HepG2 (cell line): Measurements from ENCODE around the gene RPS6KA2. TPM values are rescaled to one million over a fixed set of nuclear protein-coding genes. Genes with fewer than 3 reads are reported as not detected.

Experiments used
- ATAC-seq: fragments of 200-7000 bp; cut with Tn5 transposase; 3 replicates; pipeline ENCODE4 v1.9.1; 2020; ENCODE audit warnings: mild to moderate bottlenecking, moderate library complexity
- BruUV-seq: library from RNA; stranded (reverse); fragments of 400-500 nt; replicated peaks from 2 replicates; lab custom pipeline; 2021; lab: Mats Ljungman, UMichigan
- CTCF ChIA-PET: fragments of 300-600 bp; formaldehyde crosslinking; extraction: SDS; loops from one replicate; lab custom pipeline; 2021; ENCODE audit warnings: low total read pairs, inconsistent platforms, low intra/inter-chr PET ratio; lab: Yijun Ruan, JAX
- POLR2A ChIA-PET: fragments of 350-600 bp; sonication (Branson Sonifier 250); formaldehyde crosslinking; loops from one replicate; lab custom pipeline; 2020; ENCODE audit warnings: antibody characterized with exemption, inconsistent platforms; lab: Yijun Ruan, JAX
- DNase-seq: peaks from one replicate; pipeline ENCODE4 v3.0.0-alpha.2; 2015; ENCODE audit warnings: low spot score
- FAIRE-seq: peaks from 3 replicates; lab custom pipeline; 2011; peaks lifted over from hg19 to GRCh38; lab: Jason Lieb, UNC
- H2AFZ ChIP-seq: one replicate; pipeline ENCODE4 v1.6.1; 2011; ENCODE audit warnings: low read length, inconsistent platforms
- H3K27ac ChIP-seq: fragments of 300-600 bp; 3 replicates; pipeline ENCODE4 v1.8.0; 2011; ENCODE audit warnings: mixed run types, mild to moderate bottlenecking, mixed read lengths, low read length, inconsistent platforms; ENCODE audit not compliant: insufficient read depth; ENCODE audit errors: extremely low read length
- H3K27me3 ChIP-seq, 2 experiments: fragments of 200-600 bp in 1 of 2; 2 replicates in 1 of 2; 3 replicates in 1 of 2; pipeline versions ENCODE4 v1.6.0 to v1.8.0; 2011; ENCODE audit warnings: low read length in 2 of 2, mild to moderate bottlenecking in 2 of 2, moderate library complexity in 2 of 2, inconsistent platforms in 1 of 2; ENCODE audit not compliant: insufficient read depth in 2 of 2, control insufficient read depth in 1 of 2
- H3K36me3 ChIP-seq, 2 experiments: fragments of 200-600 bp in 1 of 2; replicated peaks in 1 of 2; 2 replicates in 1 of 2; 3 replicates in 1 of 2; pipeline versions ENCODE4 v1.5.1 to v1.8.0; 2011; ENCODE audit warnings: low read length in 2 of 2, inconsistent platforms in 1 of 2; ENCODE audit not compliant: insufficient read depth in 2 of 2, control insufficient read depth in 1 of 2
- H3K4me1 ChIP-seq: 2 replicates; pipeline ENCODE4 v1.5.1; 2012; ENCODE audit warnings: low read length, inconsistent platforms; ENCODE audit not compliant: insufficient read depth
- H3K4me2 ChIP-seq: 2 replicates; pipeline ENCODE4 v1.6.0; 2011; ENCODE audit warnings: low read depth, low read length, inconsistent platforms
- H3K4me3 ChIP-seq, 3 experiments: fragments of 200-600 bp in 1 of 3; sonication (generic), shearing (Covaris generic) in 1 of 3; replicated peaks in 1 of 3; 2 replicates each; pipeline ENCODE4 v1.5.1; 2011 to 2016; ENCODE audit warnings: low read length in 3 of 3, inconsistent platforms in 2 of 3, low read depth in 2 of 3, mild to moderate bottlenecking in 2 of 3, control low read depth in 1 of 3, mixed read lengths in 1 of 3; ENCODE audit not compliant: insufficient read depth in 1 of 3
- H3K79me2 ChIP-seq: one replicate; pipeline ENCODE4 v1.6.1; 2011; ENCODE audit warnings: low read length, inconsistent platforms; ENCODE audit not compliant: insufficient read depth
- H3K9ac ChIP-seq: 2 replicates; pipeline ENCODE4 v1.6.0; 2011; ENCODE audit warnings: mild to moderate bottlenecking, low read depth, low read length, inconsistent platforms; ENCODE audit not compliant: insufficient read depth
- H3K9me3 ChIP-seq: 2 replicates; pipeline ENCODE4 v1.5.1; 2012; ENCODE audit warnings: mild to moderate bottlenecking, low read length
- H4K20me1 ChIP-seq: 2 replicates; pipeline ENCODE4 v1.6.0; 2011; ENCODE audit warnings: inconsistent platforms, mild to moderate bottlenecking, low read length, moderate library complexity; ENCODE audit not compliant: insufficient read depth
- CREB1 ChIP-seq, 2 experiments: fragments of 450-650 bp in 1 of 2; IDR thresholded peaks; 2 replicates each; pipeline ENCODE4 v1.6.1; 2016 to 2017; ENCODE audit warnings: control low read depth in 1 of 2, mild to moderate bottlenecking in 1 of 2, missing compliant biosample characterization in 1 of 2, missing genetic modification characterization in 1 of 2
- HCFC1 ChIP-seq: fragments of 150-350 bp; IDR thresholded peaks from 2 replicates; pipeline ENCODE4 v1.6.1; 2014; ENCODE audit warnings: low read depth, low read length
- NFYB ChIP-seq: sonication (generic); formaldehyde crosslinking; IDR thresholded peaks from 2 replicates; pipeline ENCODE4 v1.4.0; 2020; ENCODE audit warnings: missing genetic modification reagents
- NFYC ChIP-seq: IDR thresholded peaks from 2 replicates; pipeline ENCODE4 v1.6.1; 2016; ENCODE audit warnings: missing genetic modification reagents, missing compliant biosample characterization
- PHF21A ChIP-seq: sonication (generic); formaldehyde crosslinking; IDR thresholded peaks from 2 replicates; pipeline ENCODE4 v1.5.0; 2020; ENCODE audit warnings: mild to moderate bottlenecking, missing genetic modification reagents
- RAD51 ChIP-seq: fragments of 450-650 bp; IDR thresholded peaks from 2 replicates; pipeline ENCODE4 v1.6.1; 2016; ENCODE audit warnings: borderline replicate concordance
- THAP11 ChIP-seq: IDR thresholded peaks from 2 replicates; pipeline ENCODE4 v1.6.1; 2016; ENCODE audit warnings: missing biosample characterization, missing genetic modification reagents
- USF2 ChIP-seq, 2 experiments: sonication (generic) in 1 of 2; formaldehyde crosslinking in 1 of 2; IDR thresholded peaks; 2 replicates each; pipeline versions ENCODE4 v1.5.1 to v1.6.1; 2011 to 2020; ENCODE audit warnings: borderline replicate concordance in 1 of 2, low read depth in 1 of 2, low read length in 1 of 2, mild to moderate bottlenecking in 1 of 2, missing genetic modification reagents in 1 of 2, moderate library complexity in 1 of 2
- ZBTB21 ChIP-seq: sonication (generic); formaldehyde crosslinking; IDR thresholded peaks from 2 replicates; pipeline ENCODE4 v1.4.0; 2020; ENCODE audit warnings: missing genetic modification reagents
- ZNF143 ChIP-seq: sonication (generic); formaldehyde crosslinking; IDR thresholded peaks from 2 replicates; pipeline ENCODE4 v1.4.0; 2020; ENCODE audit warnings: missing genetic modification reagents
- ZNF326 ChIP-seq: sonication (generic); formaldehyde crosslinking; IDR thresholded peaks from 2 replicates; pipeline ENCODE4 v1.4.0; 2020; ENCODE audit warnings: missing genetic modification reagents, borderline replicate concordance
- ZNF678 ChIP-seq: sonication (generic); formaldehyde crosslinking; IDR thresholded peaks from 2 replicates; pipeline ENCODE4 v1.4.0; 2020; ENCODE audit warnings: mild to moderate bottlenecking, missing genetic modification reagents
- WGBS: methylation state at CpG from one replicate; pipeline ENCODE4 v1.1.6; 2017; ENCODE audit warnings: low lambda C conversion rate; 5-methylcytosine and 5-hydroxymethylcytosine counted together
- in situ Hi-C: cut with HindIII; loops from 2 replicates; pipeline ENCODE4 v1.10.0; 2017; ENCODE audit warnings: low pct_unique_long_range_greater_than_20kb; ENCODE audit not compliant: extremely low pct_ligation_motif_present
- intact Hi-C: fragments of 100-400 bp; cut with micrococcal nuclease; formaldehyde crosslinking; loops from one replicate; pipeline ENCODE4 v1.10.0; 2022; ENCODE audit not compliant: unreplicated experiment
- polyA plus RNA-seq, 8 experiments: library from polyadenylated mRNA; depleted of rRNA in 3 of 8; stranded (reverse) in 7 of 8; unstranded in 1 of 8; fragments of >200 nt; fragmentation: Illumina TruSeq in 4 of 8; extraction: Trizol in 4 of 8; gene quantifications; 2 replicates each; pipeline versions ENCODE4 v1.2.1 to v1.2.3, GENCODE V29; 2011 to 2016; ENCODE audit warnings: low read depth in 4 of 8, missing spikeins in 1 of 8, mixed read lengths in 1 of 8; ENCODE audit not compliant: insufficient read depth in 1 of 8
- total RNA-seq, 5 experiments: library from RNA; depleted of rRNA; stranded (reverse); fragments of >200 nt; fragmentation: Illumina TruSeq; extraction: Trizol; gene quantifications; 2 replicates each; pipeline ENCODE4 v1.2.3, GENCODE V29; 2016; ENCODE audit warnings: low read depth in 1 of 5
- TF ChIP-seq, protein P1 (sequence below): sonication (generic); formaldehyde crosslinking; IDR thresholded peaks from 2 replicates; pipeline ENCODE4 v1.9.0; 2022; ENCODE audit warnings: missing genetic modification reagents, mild to moderate bottlenecking, borderline replicate concordance
- TF ChIP-seq, protein P2 (sequence below): IDR thresholded peaks from 2 replicates; pipeline ENCODE4 v1.6.1; 2016; ENCODE audit warnings: mild to moderate bottlenecking

The RPS6KA2 gene
- total and polyA plus RNA-seq, 2 of the 13 experiments (the other 11 are each of a cell fraction or from before 2014, with no cell fraction given), result 0.22 to 0.38 TPM

DNA sequence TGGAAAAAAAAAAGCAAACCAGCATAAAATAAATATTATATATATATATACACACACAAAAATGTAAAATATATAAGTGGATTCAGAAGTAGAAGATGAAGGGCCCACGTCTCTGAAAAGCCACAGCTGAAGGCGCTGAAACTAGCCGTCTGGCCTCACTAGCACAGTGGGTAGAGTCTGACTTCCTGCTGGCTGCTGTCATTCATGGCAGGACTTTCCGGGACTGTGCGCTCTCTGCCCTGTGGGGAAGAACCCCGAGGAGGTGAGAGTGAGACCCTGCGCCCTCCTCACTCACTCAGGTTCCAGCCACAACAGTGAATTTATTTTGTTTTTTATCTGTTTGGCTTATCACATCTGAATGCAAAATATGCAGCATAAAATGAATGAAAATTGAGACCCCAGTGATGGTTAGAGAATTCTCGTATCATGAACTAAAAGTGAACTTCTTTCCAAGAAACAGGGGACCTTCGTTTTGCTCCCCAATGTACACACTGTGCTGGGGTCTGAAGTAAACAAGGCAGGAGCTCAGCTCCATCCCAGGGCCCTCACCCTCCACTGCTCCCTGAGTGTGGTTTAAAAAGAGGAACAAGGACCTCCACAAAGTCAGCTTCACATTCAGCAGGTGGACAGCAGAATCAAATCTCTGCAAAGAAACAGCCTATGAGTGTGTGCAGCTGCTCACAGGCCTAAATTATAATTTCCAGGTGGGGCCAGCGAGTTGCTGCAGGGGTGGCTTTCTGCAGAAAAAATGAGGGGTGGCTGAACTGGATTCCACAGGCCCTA lies 39.2 kb downstream of the RPS6KA2 start (continued):
- no peak for TF ChIP-seq PHF21A (CRISPR knock-in tag)
- no peak for TF ChIP-seq ZBTB21 (CRISPR knock-in tag)
- TF ChIP-seq HCFC1, result no peak
- no peak for TF ChIP-seq ZNF326 (CRISPR knock-in tag)
- TF ChIP-seq, all 625 proteins: peak for 0

DNA sequence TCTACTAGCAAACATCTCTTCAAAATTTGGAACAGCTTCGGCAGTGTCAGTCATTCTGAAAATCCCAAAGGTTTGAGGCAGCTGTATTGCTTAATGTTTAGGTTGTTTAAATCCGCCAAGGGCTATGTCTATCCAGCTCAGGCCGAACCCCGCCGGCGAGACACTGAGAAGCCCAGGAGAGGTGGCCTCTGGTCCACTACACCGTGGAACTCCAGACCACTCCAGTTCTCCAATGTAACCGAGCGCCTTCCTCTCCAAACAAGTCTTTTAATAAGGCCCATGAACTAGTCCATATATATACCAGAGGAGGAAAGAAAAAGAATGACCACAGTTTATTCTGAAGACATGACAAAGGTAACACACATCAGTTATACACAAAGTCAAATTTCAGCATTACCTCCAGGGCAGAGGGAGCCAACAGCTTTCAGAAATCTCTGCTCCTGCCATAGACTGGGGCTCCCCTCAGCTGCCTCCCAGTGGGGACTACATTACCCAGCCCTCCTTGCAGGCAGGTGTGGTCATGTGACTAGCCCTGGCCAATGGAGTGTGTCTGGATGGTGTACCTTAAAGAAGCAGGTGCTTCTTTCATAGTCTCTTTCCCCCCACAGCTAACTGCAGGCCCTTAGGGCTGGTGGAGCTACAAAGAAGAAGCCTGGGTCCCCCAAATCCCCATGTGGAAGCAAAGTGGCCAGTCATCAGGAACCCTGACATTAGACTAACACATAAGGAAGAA lies 40.5 kb downstream of the RPS6KA2 start, which contains the start of gene RAMACL:
Gene RAMACL (minus strand): TSS at position 255 of the 733 bp plus-strand sequence. CDS start 201 bp downstream, at position 54.
- H3K9ac ChIP-seq, result no peak within 1 kb of the TSS
- no peaks in the 10 kb centered on the region for H4K20me1 ChIP-seq
- in situ Hi-C loops, result no loop called here
- H3K36me3 ChIP-seq, result no peaks in the 10 kb centered on the region
- no TSS peak for BruUV-seq
- no peaks in the 10 kb centered on the region for H3K79me2 ChIP-seq
- TF ChIP-seq, protein P1, sequence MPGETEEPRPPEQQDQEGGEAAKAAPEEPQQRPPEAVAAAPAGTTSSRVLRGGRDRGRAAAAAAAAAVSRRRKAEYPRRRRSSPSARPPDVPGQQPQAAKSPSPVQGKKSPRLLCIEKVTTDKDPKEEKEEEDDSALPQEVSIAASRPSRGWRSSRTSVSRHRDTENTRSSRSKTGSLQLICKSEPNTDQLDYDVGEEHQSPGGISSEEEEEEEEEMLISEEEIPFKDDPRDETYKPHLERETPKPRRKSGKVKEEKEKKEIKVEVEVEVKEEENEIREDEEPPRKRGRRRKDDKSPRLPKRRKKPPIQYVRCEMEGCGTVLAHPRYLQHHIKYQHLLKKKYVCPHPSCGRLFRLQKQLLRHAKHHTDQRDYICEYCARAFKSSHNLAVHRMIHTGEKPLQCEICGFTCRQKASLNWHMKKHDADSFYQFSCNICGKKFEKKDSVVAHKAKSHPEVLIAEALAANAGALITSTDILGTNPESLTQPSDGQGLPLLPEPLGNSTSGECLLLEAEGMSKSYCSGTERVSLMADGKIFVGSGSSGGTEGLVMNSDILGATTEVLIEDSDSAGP (CRISPR knock-in tag), result peak; percentile 88
- TF ChIP-seq, protein P2, sequence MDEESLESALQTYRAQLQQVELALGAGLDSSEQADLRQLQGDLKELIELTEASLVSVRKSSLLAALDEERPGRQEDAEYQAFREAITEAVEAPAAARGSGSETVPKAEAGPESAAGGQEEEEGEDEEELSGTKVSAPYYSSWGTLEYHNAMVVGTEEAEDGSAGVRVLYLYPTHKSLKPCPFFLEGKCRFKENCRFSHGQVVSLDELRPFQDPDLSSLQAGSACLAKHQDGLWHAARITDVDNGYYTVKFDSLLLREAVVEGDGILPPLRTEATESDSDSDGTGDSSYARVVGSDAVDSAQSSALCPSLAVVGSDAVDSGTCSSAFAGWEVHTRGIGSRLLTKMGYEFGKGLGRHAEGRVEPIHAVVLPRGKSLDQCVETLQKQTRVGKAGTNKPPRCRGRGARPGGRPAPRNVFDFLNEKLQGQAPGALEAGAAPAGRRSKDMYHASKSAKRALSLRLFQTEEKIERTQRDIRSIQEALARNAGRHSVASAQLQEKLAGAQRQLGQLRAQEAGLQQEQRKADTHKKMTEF (CRISPR knock-in tag), result no peak
- TF ChIP-seq HCFC1 (0 out of 2 replicates have a peak, but pooled peaks have one; percentile 39), ZNF678 (CRISPR knock-in tag) (no peak), CREB1 (IDR thresholded peaks at IDR 0.05) (no peak), CREB1 (CRISPR knock-in tag; IDR thresholded peaks at IDR 0.05) (no peak), RAD51 (peak; percentile 10; the same call in 1 of the 2 replicates), NFYB (peak; percentile 91), USF2 (IDR thresholded peaks at IDR 0.05; ENCODE audit: low read depth, low read length) (0 out of 2 replicates have a peak, but pooled peaks have one; percentile 14), USF2 (CRISPR knock-in tag; IDR thresholded peaks at IDR 0.05; ENCODE audit: borderline replicate concordance) (peak; percentile 77; the same call in 1 of the 2 replicates), ZNF143 (CRISPR knock-in tag) (peak; percentile 88), NFYC (CRISPR knock-in tag) (peak; percentile 88), THAP11 (CRISPR knock-in tag) (peak; percentile 94)
- ATAC-seq (peak; percentile 88), FAIRE-seq (no peak), DNase-seq (no peak)
- no peaks in the 10 kb centered on the region for H3K4me1 ChIP-seq
- no peak within 1 kb of the TSS for H2AFZ ChIP-seq
- POLR2A ChIA-PET, result no interaction called here
- no peak within 1 kb of the TSS for H3K4me3 ChIP-seq
- H3K9me3 ChIP-seq, result no peaks in the 10 kb centered on the region
- H3K27ac ChIP-seq, result no peak within 1 kb of the TSS
- H3K27me3 ChIP-seq, result peaks cover 7 to 46% of the 10 kb centered on the region in 2 experiments; a peak in 4 of 5 replicates
- CTCF ChIA-PET, result no interaction called here
- WGBS, result 49% methylated on average over 9 of the region's 9 CpGs
- no peak within 1 kb of the TSS for H3K4me2 ChIP-seq
- intact Hi-C loops, result no loop called here
